Stimulated activated CD8-positive, alpha-beta memory T cell treated with anti-CD3 and anti-CD28 coated beads, Interleukin-4, amount 100 ng/mL, for 48 hours (primary cell): Measurements from ENCODE around the gene SOBP.
"Not testable (repeated sequence)": the region's sequence is repeated elsewhere in the genome, so short reads cannot be mapped to it uniquely, and the experiment has no call there.

Experiments
- DNase-seq: peaks from one replicate; pipeline ENCODE4 v3.0.0-alpha.2; 2020

The SOBP gene

DNA sequence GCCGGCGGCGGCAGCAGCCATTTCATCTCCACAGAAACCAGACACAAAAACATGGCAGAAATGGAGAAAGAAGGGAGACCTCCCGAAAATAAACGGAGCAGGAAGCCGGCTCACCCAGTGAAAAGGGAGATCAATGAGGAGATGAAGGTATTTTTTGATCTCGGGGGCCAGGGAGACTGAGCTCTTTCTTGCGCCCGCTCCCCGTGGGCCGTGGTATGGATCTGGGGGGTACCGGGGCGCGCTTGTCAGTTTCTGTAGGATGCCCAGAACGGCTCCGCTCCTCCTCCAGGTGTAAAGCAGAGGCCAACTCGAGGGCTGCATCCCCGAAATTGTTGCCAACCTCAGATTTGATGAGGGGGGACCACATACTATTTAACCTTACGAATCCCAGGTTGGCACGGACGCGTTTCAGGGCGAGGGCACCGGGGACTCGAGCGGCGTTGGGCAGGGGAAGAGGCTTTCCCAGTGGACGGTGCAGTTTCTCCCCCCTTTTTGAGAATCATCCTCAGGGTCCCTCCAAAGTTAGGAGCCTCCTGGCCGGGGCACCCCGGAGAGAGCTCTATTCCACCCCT, 735 bp downstream of the SOBP start:
- DNase-seq = no peak

DNA sequence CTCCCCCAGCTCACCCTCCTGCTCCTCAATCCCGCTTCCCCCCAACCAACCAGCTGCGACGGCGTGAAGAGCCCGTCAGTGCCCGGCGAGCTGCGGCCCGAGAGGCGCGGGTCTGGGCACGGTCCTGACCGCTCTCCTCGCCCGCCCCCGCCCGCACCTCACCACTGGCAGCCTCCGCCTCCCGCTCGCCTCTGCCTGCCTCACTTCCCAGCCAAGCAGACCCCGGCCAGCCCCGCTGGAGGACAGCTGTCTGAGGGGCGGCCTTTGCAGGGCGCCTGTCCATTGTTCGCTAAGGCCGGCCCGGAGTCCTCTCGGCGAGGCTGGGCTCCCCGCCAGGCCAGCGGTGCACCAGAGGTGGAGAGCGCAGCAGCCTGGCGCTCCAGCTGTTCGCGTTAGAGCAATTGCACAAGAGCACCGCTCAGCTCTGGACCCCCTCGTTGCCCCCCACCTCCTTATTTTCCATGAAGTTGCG, 1.3 kb downstream of the SOBP start:
- peak; percentile 25 for DNase-seq

DNA sequence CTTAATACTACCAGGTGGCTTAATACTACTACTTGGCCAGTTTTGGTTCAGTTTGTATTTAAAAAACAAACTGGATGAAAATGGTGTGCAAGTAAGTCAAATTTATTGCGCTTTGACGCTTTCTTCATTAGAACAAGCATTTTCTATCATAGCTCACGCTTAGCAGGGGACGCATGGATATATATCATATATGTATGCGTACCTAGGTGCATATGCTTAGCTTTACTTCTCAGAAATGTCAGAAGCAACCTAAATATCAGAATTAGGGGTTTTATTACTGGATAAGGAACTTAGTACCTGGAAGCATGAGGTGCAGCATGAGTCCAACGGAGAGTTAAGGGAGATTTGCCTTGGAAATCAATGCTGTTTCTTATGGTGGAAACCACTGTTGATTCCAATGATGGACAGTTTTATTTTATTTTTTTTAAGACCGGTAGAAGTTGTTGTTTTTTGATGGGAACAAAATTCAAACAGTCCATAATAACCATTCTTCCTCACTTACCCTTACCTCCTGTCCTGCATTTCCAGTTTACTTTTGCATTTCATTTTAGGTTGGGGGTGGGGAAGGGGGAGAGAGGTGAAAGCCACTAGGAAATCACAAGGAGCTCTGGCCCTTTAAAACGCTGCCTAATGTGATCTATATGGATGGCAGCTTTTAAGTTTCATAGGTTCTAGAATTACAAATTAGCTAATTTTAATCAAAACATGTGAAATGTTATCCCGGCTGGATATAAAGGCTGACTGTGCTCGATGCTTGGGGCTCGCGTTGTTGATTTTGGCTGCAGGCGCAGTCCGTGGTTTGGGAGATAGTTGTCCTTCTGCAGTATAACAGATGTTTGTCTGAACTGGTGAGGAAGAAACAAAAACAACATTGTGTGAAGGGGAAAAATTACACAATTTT, 2.1 kb downstream of the SOBP start:
- no peak for DNase-seq

DNA sequence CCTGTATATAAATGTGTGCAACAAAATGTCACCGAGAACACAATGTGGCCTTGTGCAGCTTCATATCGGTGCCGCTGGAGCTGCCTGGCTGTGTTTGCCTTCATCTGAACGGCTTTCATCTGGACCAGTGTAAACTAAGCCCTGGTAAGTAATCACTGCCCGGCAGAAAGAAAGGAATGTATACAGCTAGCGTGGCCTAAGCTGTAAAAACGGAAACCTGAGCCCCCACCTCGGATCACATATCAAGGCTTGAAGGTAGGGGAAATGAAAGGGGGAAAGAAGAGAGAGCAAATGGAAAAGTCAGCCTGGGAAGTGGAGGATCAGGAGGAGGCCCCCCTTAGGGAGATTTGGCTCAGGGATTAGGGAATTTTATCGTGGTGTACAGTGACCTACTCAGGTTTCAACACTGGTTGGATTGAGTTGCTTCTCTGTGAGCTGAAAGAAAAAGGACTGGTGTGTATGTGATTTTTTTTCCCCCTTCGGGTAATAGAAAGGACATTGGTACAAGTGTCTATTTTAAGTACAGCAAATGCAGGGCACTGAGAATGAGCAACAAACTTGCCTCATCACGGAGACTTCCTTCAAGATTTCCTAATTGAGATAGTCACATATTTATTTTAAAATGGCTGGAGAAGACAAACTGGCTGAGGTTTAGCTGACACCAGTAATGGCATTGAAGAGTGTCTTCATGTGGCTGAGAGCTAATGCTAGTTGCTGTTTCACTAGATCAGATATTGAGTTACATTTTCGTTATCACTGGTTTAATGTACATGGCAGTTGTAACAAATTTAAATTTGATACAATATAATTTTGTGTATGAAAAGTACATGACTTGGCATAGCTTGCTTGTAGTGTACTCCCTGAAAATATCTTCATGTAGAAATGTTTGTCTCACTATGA, 3.5 kb downstream of the SOBP start:
- DNase-seq = no peak

DNA sequence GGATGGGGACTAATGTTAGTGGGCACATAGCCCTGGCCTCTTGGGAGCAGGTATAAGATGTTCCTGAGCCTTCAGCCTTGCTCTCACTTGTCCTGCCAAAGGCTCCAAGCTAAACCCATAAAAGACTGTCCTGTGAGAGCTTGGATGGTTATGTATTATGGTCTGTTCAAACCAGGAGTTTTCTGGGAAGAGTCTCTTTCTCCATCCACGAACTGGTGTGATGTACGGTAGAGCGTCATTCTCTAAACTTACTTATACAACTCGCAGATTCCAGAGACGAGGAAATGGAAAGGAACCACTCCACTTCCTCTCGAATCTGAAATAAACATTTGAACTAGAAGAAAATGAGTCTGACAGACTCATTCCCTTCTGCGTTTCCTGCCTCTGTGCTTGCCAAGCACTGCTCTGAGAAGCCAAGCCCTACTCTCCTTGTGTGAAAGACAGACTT, 5.3 kb downstream of the SOBP start:
- no peak for DNase-seq

DNA sequence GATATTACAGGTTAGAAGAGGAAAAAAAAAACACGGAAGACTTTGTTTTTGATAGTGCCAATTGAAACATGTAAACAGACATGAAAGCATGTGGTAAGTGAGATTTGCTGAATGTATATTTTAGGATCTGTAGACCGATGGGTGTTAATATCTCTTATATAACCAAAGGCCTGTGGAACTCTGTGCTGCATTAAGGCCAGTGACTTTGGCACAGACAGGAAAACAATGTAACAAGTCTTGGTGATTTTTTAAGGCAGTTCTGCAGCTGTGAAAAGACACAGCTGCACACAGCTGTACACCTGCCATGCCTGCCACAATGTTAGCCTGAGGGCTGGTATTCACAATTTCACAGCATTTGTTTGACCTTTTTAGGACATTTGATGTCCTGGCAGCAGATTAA, 6.1 kb downstream of the SOBP start:
- no peak for DNase-seq

DNA sequence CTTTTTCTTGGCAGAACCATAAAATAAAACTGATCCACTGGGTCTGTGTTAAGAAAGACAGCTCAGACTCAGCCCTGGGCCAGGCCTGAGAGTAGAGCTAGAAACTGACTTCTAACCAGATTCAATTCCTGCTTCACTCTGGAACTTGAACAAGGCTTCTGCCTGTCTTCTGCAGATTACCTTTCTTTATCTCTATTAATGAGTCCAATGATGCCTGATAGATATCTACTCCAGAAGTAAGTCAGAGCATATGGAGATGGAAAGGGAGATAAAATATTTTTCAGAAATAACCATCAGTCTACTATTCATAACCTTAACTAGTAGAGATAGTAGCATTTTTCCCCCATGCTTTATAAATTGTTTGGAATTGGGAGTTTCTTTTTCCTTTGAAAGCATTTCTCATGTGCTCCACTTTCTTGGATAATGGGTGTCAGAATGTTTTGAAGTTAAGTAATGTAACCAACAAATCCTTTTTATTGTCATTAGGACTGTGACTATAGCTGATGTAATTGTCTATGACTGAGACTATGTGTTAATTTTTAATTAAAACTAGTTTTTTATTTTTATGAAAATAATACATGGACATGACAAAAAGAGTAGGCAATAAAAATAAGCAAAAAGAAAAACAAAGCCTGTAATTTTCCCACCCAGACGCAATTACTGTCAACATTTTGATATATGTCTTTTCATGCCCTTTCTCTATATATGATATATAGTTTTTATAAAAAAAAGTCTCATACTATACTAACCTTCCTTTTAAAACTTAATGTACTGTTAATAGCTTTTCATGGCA, 7.2 kb downstream of the SOBP start:
- DNase-seq = no peak

DNA sequence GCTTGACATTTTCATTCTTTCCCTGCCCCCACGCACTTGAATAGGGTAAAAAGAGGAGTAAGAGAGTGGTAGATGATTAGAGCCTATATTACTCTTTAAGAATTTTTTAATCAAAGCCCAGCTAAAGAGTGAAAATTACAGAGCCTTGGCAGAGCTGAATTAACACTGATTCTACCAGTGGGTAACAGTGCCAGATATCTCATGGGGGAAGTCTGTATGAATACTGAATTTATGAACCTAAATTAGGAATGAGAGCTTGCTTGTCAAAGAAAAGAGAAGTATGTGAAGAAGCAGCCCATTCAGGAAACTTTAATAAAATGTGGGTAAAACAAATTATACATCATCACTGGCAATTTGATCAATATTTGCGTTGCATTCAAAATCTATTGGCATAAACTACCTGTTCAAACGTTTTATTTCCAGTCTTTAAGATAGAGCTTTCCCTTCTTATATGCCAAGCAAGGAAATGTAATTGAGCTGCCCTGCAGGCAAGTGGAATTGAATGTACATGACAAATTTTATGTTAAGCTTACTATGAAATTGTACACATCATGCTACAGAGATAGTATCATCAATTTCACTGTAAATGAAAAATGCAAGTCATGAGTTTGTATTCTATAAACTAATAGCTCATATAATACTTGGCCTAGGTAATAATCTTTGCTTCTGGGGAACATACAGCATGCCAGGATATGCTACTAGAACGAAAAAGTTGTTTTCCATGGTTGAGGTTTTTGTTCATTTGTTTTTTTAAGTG, 14.5 kb downstream of the SOBP start:
- no peak for DNase-seq

DNA sequence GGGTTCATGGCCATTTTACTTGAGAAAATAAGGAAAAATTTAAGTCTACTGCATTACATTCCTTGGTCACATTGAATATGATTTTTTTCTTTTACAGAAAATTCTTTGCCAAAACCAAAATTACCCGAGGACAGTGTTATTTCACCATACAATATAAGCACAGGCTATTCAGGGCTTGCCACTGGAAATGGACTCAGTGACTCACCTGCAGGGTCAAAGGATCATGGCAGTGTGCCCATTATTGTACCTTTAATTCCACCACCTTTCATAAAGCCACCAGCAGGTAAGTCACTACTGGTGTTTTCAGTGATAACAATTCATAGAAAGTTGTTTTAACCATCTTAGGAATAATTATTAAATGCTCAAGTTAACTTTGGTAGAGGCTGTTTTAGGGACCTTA, 16.2 kb downstream of the SOBP start:
- DNase-seq = no peak

DNA sequence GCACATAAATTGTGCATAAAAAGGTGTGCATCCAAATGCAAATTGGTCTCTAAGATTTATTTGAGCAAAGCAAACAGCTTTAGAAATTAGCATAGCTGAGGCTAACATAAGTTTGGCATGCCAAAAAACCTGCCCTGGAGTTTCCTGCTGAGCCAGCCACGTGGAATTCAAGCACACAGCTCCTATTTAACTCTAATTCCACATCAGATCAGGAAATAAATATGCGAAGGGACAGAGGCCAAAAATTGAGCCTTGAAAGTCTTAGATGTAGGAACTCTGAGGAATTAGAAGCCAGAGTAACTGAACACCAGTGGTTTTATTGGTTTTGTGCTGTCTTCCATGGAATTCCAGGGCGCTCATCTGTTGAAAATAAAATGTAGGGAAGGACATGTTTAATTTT, 19.6 kb downstream of the SOBP start:
- no peak for DNase-seq

DNA sequence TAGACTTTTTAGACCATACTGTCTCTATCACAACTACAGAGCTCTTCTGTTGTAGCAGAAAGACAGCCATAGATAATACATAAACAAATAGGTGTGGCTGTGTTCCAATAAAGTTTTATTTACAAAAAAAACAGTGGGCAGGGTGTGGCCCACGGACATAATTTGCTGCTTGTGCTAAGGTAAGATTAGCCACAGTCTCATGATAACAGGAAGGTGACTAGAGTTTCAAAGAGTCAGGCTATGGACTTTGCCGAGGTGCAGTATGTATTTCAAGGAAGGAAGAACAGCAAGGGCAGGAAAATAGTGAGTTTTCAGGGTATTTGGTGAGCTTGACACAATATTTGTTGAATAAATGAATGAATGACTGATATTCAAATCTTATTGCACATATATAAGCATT, 20.2 kb downstream of the SOBP start:
- DNase-seq = no peak

DNA sequence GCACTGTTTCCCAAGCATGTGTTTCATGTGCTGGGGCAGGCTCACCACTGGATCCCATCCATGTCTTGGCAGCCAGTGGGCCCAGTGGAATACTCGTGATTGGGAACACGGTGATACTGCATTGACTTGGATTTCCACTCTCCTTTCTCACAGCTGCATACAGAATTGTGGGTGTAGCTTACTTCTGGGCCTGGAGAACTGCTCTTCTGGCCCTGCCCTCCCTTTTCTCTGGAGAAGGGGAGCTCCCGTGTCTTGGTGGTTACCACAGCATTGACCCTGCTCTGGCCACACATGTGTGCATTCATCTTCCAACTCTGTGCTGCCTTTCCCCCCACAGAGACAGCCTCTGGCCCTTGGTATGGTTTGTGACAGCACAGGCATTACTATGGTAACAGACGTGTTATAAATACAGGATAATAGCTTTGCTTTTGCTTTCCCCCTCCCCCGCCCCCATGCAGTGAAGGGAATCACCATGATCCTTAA, 21.6 kb downstream of the SOBP start:
- no peak for DNase-seq

DNA sequence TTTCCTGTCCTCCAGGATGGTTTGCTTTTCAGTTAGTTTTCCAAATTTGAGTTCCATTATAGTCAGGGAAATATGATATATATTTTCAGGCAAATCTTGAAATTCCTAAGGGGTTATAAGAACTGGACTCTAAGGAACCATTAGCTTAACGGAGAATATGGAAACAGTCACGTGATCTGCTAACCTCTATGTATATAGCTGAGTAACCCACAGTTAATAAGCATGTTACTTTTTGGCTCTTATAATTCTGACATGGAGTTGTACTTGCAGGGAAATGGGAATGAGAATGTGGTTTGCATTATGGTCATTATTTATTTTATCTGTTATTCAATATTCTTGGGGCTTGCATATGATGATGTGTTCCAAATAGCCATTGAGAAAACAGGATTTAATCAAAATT, 23.3 kb downstream of the SOBP start:
- DNase-seq = no peak

DNA sequence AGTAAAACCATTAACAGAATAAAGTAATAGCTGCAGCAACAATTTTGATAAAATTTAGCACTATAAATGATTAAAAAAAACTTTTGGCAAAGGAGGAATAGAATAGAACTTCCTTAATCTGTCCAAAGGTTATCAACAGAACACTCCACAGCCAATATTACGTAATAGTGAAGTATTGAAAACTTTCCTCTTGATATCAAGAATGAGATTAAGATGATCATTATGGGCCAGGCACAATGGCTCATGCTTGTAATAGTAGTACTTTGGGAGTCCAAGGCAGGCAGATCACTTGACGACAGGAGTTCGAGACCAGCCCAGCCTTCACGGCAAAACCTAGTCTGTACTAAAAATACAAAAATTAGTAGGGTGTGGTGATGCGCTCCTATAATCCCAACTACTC, 26.0 kb downstream of the SOBP start:
- no peak for DNase-seq

DNA sequence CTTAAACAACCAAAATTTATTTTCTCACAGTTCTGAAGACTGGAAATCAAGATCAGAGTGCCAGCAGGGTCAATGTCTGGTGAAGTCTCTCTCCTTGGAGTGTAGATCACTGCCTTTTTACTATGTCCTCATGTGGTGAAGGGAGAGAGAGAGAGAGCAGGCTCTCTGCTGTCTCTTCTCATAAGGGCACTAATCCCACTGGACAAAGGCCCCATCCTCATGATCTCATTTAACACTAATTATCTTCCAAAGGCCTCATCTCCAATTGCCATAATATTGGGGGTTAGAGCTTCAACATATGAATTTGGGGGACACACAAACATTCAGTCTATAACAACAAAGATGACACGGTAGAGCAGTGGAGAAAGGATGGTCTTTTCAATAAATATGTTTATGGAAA, 27.4 kb downstream of the SOBP start:
- DNase-seq = no peak

DNA sequence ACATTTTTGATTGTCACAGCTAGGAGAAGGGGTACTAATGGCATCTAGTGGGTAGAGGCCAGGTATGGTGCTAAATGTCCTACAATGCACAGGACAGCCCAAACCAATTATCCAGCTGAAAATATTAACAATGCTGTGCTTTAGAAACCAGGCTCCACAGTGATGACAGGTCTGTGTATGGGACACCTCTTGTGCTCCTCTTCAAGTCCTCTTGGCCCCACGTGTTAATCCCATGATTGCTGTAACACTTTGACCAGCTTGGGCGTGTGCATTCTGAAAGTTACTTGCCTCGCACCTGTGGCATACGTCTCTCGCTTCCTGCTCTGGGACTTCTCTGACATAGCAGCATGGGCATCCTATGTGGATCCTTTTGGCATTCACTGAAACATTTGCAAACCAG, 29.3 kb downstream of the SOBP start:
- not testable (repeated sequence) for DNase-seq

DNA sequence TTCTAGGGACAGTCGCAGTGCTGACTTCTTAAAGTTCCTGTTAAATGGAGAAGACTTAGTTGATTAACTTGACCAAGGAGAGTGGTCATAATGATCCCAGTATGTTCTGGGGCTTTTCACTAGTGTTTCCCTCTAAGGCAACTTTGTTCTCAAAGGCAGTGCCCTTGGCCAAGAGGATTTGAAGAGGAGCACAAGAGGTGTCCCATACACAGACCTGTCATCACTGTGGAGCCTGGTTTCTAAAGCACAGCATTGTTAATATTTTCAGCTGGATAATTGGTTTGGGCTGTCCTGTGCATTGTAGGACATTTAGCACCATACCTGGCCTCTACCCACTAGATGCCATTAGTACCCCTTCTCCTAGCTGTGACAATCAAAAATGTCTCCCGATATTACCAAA, 30.8 kb downstream of the SOBP start:
- DNase-seq = not testable (repeated sequence)

DNA sequence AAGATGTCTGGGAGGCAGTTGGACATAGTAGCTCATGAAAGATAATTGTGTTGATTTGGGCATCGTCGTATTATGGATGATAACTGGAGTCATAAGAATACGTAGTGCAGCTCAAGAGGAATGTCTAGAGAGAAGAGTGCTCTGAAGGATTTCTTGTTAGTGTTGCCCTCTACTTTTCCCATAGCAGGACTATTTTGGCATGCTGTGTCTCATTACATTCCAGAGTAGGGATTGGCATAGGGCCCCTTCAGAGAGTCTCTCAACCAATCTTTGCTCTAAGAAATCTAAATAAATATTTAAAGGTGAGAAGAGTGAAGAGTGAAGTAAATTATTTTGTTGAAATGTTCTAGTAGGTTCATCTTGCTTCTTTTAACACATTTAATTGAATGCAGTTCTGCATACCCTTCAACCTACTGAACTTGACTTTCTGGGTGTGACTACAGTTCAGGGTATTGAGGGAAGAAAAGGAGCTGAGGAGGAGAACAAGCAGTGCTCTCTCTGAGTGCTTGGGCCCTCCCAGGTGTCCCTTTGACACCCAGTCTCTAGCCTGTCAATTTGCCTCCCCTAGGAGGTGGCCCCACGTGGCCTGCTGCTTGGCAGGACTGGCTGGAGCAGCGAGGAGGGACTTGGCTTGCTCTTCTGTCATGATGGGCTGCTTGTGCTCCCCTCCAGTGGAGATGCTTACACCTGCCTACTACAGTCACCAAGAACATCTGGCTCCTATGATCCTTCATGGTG, 33.3 kb downstream of the SOBP start:
- DNase-seq = no peak

DNA sequence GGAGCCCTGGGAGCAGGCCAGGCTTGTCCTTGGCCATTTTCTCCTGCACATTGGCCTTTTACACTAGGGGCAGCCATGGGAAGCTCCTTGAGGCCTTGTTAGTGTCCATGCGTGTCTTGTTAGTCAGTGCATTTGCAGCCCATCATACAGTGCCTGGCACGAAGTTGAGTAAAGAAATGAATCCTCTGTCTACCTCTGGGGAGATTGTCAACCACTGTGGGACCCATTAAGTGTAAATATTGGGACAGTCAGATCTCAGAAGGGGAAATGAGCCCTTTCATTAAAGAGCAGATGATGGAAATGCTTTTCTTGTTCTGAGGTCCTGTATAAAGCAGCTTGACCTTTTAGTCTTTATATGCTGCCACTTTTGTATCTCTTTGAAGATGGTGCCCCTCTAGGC, 33.9 kb downstream of the SOBP start:
- no peak for DNase-seq

DNA sequence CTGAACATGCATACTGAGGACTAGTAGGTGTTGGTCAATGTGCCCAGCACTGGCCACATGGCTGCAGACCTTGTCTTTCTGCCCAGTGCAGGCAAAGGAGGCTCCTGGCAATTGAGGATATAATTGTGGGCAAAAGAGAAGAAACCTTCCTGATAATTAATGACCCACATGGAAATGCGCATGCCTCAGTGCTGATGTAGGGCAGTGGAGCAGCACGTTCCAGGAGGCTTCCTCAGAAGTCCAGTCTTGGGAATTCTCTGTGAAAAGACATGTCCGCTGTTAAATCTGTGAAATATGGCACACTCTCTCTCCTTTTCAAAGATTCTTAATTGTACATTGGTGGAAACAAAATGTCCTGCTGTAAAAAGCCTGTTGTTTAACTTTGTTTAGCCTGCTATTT, 34.7 kb downstream of the SOBP start:
- no peak for DNase-seq

DNA sequence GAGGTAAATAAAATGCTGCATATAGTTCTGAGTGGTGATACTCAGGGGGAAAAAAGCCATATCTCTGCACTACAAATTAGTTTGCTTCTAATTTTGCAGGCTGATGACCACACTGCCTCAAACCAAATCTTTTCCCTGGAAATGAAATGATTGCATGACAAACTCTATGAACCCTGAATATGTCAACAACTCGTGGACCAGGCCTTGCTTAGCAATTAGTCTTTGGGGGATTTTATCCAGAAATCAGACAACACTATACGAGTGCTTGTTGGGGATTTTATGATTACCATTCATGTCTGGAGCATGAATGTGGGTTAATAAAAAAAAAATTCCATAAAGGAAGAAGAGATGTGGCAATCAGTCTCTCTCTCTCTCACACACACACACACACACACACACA, 42.0 kb downstream of the SOBP start:
- no peak for DNase-seq
